PC-3 (cell line): Measurements from ENCODE around the gene RBM18. TPM values are rescaled to one million over a fixed set of nuclear protein-coding genes. Genes with fewer than 3 reads are reported as not detected.

Experiments
- ATAC-seq: fragments of 200-7000 bp; cut with Tn5 transposase; 2 replicates; pipeline ENCODE4 v1.9.1; 2020; ENCODE audit warnings: mild to moderate bottlenecking, moderate library complexity
- Bru-seq: library from RNA; stranded (reverse); fragments of 400-500 nt; gene quantifications from one replicate; lab custom pipeline; 2021; lab: Mats Ljungman, UMichigan
- BruChase-seq, 2 experiments: library from RNA; stranded (reverse); fragments of 400-500 nt; gene quantifications; one replicate each; lab custom pipeline; 2021; lab: Mats Ljungman, UMichigan
- BruUV-seq: library from RNA; stranded (reverse); fragments of 400-500 nt; replicated peaks from 2 replicates; lab custom pipeline; 2021; lab: Mats Ljungman, UMichigan
- CTCF ChIA-PET: fragments of 300-600 bp; sonication (Branson Sonifier 250); formaldehyde crosslinking; loops from one replicate; lab custom pipeline; 2022; ENCODE audit warnings: antibody characterized with exemption; lab: Charles Lee
- POLR2A ChIA-PET: fragments of 300-600 bp; sonication (Branson Sonifier 250); formaldehyde crosslinking; loops from one replicate; lab custom pipeline; 2022; ENCODE audit warnings: antibody characterized with exemption; ENCODE audit not compliant: unreplicated experiment; lab: Charles Lee
- DNase-seq: peaks from one replicate; pipeline ENCODE4 v3.0.0-alpha.2; 2015
- H2AFZ ChIP-seq: fragments of 300-600 bp; sonication (generic); 2 replicates; pipeline ENCODE4 v1.6.0; 2016; ENCODE audit warnings: antibody characterized with exemption, low read length
- H3F3A ChIP-seq: fragments of 300-600 bp; sonication (generic); one replicate; pipeline ENCODE4 v1.6.0; 2017; ENCODE audit warnings: antibody characterized with exemption, low read length, control low read depth, mild to moderate bottlenecking; ENCODE audit not compliant: unreplicated experiment
- H3K27ac ChIP-seq: fragments of 300-600 bp; sonication (generic); 2 replicates; pipeline ENCODE4 v1.5.1; 2016; ENCODE audit warnings: mild to moderate bottlenecking, low read length
- H3K27me3 ChIP-seq: fragments of 300-600 bp; sonication (generic); 2 replicates; pipeline ENCODE4 v1.6.1; 2016; ENCODE audit warnings: low read length, mixed read lengths
- H3K36me3 ChIP-seq: fragments of 300-600 bp; sonication (generic); 2 replicates; pipeline ENCODE4 v1.6.1; 2016; ENCODE audit warnings: low read depth, mixed run types, low read length, mixed read lengths
- H3K4me1 ChIP-seq: fragments of 300-600 bp; sonication (generic); 2 replicates; pipeline ENCODE4 v1.5.1; 2016; ENCODE audit warnings: low read length; ENCODE audit not compliant: insufficient read depth
- H3K4me2 ChIP-seq: fragments of 300-600 bp; sonication (generic); 2 replicates; pipeline ENCODE4 v1.6.0; 2016; ENCODE audit warnings: low read length
- H3K4me3 ChIP-seq: fragments of 300-600 bp; sonication (generic); 2 replicates; pipeline ENCODE4 v1.5.1; 2016; ENCODE audit warnings: mild to moderate bottlenecking, low read length, mixed read lengths
- H3K79me2 ChIP-seq: fragments of 300-600 bp; sonication (generic); 2 replicates; pipeline ENCODE4 v1.6.1; 2017; ENCODE audit warnings: low read length, mixed read lengths
- H3K9ac ChIP-seq: fragments of 300-600 bp; sonication (generic); 2 replicates; pipeline ENCODE4 v1.6.0; 2016; ENCODE audit warnings: mild to moderate bottlenecking, low read length
- H3K9me2 ChIP-seq: fragments of 300-600 bp; sonication (generic); replicated peaks from 2 replicates; pipeline ENCODE4 v1.6.1; 2016; ENCODE audit warnings: mixed run types, low read length, mixed read lengths
- H3K9me3 ChIP-seq: fragments of 300-600 bp; sonication (generic); 2 replicates; pipeline ENCODE4 v1.6.1; 2016; ENCODE audit warnings: low read length, mixed read lengths
- H4K20me1 ChIP-seq: fragments of 300-600 bp; sonication (generic); 2 replicates; pipeline ENCODE4 v1.6.1; 2016; ENCODE audit warnings: low read length, mixed read lengths
- EZH2 ChIP-seq: fragments of 300-600 bp; sonication (generic); IDR thresholded peaks from one replicate; pipeline ENCODE4 v1.6.1; 2017; ENCODE audit warnings: antibody characterized with exemption, mild to moderate bottlenecking, low read length; ENCODE audit not compliant: unreplicated experiment
- EZH2phosphoT487 ChIP-seq: fragments of 300-600 bp; sonication (generic); IDR thresholded peaks from 2 replicates; pipeline ENCODE4 v1.6.1; 2018; ENCODE audit warnings: mild to moderate bottlenecking, antibody characterized with exemption, low read length, borderline replicate concordance
- intact Hi-C: fragments of 100-400 bp; cut with micrococcal nuclease; formaldehyde crosslinking; loops from 2 replicates; pipeline ENCODE4 v1.9.0; 2023
- long read RNA-seq: library from polyadenylated mRNA; unstranded; transcript quantifications from one replicate; pipeline ENCODE4 v2.0.0, GENCODE V29; 2021; ENCODE audit not compliant: unreplicated experiment
- total RNA-seq: library from RNA; depleted of rRNA; stranded (reverse); fragments of >200 nt; gene quantifications from 2 replicates; pipeline ENCODE4 v1.2.3, GENCODE V29; 2014; rRNA removed
- TF ChIP-seq, protein P1 (sequence below): fragments of 300-600 bp; sonication (generic); conservative IDR thresholded peaks from 2 replicates; pipeline ENCODE4 v1.5.1; 2017; ENCODE audit warnings: antibody characterized with exemption, low read depth, mild to moderate bottlenecking, low read length

Gene RBM18, protein sequence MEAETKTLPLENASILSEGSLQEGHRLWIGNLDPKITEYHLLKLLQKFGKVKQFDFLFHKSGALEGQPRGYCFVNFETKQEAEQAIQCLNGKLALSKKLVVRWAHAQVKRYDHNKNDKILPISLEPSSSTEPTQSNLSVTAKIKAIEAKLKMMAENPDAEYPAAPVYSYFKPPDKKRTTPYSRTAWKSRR
- total RNA-seq: 5.1 and 8.3 TPM in 2 replicates
- Bru-seq, nascent RNA: percentile 71 among the genes with signal in this experiment
- BruChase-seq, experiment 1, labeled RNA remaining after a 6-hour chase: percentile 76 among the genes with signal in this experiment
- percentile 69 among the genes with signal in this experiment for BruChase-seq, experiment 2, labeled RNA remaining after a 2-hour chase
- long read RNA-seq, full-length matches to known transcripts: 80 of 94 reads
- long read RNA-seq, partial matches to known transcripts: 2 of 94 reads
- long read RNA-seq, other reads (novel, unspliced or antisense): 12 of 94 reads

DNA sequence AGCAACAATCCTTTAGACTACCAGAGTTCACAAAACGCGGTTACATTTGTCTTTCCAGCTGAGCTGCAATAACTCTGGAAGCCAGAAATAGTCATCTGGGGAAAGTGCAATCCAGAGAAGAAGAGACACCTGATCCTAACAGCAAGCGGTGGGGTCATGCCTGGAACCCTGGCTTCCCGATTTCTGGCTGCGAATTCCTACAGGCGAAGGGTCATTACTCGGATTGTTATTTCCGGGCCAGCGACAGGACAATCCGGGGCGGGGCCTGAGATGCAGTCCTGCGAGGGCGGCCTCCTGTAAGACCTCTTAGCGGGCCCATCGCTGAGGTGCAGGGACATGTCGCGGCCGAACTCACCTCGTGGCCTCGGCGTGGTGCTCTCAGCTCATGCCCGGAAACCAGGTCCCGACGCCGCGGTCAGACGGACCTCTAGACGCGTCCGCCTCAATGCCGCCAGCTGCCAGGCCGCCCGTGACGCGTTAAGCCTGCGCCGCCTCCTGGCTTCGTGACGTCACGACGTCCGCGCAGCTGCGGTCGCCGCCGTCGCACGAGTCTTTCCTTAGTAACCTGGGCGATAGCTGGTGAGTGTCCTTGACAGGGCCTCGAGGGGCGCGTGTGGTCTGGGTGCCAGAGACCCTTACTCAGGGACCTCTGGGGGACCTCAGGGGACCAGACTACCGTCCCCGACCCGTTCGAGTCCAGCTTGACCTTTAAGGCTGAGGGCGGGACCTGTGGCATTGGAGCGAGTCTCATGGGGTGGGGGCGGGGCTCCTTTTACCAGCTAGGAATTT is at the start of gene RBM18, which contains the start of gene MRRF:
Gene RBM18, minus strand, starts transcription at position 481 of the 789 bp plus-strand sequence. CDS start 3,348 bp downstream, outside the sequence.
Gene MRRF, plus strand, starts transcription at position 523 of the 789 bp plus-strand sequence. CDS start 6,010 bp downstream, outside the sequence.
- Histone ChIP-seq H3K79me2 (peaks cover 69% of the 10 kb centered on the region), H3K4me2 (peak within 1 kb of the TSS; percentile 88), H4K20me1 (no peaks in the 10 kb centered on the region), H3K4me1 (peaks cover 36% of the 10 kb centered on the region), H3K36me3 (peaks cover 8% of the 10 kb centered on the region; the same call in 1 of the 2 replicates), H3F3A (no peaks in the 10 kb centered on the region), H3K4me3 (peak within 1 kb of the TSS; percentile 74), H2AFZ (peak within 1 kb of the TSS; percentile 93), H3K9me2 (no peaks in the 10 kb centered on the region), H3K27me3 (no peaks in the 10 kb centered on the region), H3K27ac (peak within 1 kb of the TSS; percentile 89), H3K9ac (peak within 1 kb of the TSS; percentile 98), H3K9me3 (no peaks in the 10 kb centered on the region)
- intact Hi-C loops: loop anchor here (10.0 kb wide), 1 partner anchor 140 kb away; no protein-coding TSS in a partner anchor
- TSS peak; percentile 66 for BruUV-seq
- ChIA-PET CTCF (interaction anchor here (0.8 kb wide), 1 partner anchor 140 kb away, joined by 3 read pairs; no protein-coding TSS in a partner anchor), POLR2A (interaction anchor here (0.6 to 0.7 kb wide), 2 partner anchors 25 to 125 kb away, joined by 4 read pairs; no protein-coding TSS in a partner anchor)
- TF ChIP-seq EZH2: no peak
- TF ChIP-seq EZH2phosphoT487: no peak
- TF ChIP-seq, protein P1, sequence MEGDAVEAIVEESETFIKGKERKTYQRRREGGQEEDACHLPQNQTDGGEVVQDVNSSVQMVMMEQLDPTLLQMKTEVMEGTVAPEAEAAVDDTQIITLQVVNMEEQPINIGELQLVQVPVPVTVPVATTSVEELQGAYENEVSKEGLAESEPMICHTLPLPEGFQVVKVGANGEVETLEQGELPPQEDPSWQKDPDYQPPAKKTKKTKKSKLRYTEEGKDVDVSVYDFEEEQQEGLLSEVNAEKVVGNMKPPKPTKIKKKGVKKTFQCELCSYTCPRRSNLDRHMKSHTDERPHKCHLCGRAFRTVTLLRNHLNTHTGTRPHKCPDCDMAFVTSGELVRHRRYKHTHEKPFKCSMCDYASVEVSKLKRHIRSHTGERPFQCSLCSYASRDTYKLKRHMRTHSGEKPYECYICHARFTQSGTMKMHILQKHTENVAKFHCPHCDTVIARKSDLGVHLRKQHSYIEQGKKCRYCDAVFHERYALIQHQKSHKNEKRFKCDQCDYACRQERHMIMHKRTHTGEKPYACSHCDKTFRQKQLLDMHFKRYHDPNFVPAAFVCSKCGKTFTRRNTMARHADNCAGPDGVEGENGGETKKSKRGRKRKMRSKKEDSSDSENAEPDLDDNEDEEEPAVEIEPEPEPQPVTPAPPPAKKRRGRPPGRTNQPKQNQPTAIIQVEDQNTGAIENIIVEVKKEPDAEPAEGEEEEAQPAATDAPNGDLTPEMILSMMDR: no peak
- peak; percentile 79 for ATAC-seq
- peak; percentile 82 for DNase-seq

DNA sequence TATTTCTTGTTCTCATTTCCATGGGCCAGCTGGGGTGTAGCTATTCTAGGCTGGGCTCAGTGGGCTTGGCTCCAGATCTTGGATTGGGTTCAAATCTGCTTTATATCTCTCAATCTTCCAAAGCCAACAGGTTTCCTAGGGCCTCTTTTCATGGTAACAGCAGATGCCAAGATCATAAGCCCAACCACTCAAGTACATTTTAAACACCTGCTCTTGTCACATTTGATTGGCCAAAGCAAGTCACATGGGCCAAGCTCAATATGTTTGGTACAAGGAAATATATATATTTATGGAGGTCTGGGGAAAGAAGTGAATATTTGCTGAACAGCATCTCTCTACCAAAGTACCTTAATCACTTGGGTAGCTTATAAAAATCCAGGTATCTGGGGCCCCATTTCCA is 49.5 kb upstream of the RBM18 start:
- H3K9me3 ChIP-seq: no peaks in the 10 kb centered on the region
- CTCF ChIA-PET: no interaction called here

More for the DNA sequence above, 49.5 kb upstream of the RBM18 start:
- DNase-seq: no peak
- POLR2A ChIA-PET: no interaction called here
- H3F3A ChIP-seq: no peaks in the 10 kb centered on the region
- no peak overlapping the region for H2AFZ ChIP-seq
- H3K4me2 ChIP-seq: no peak overlapping the region
- H3K27me3 ChIP-seq: no peaks in the 10 kb centered on the region
- H3K4me1 ChIP-seq: no peaks in the 10 kb centered on the region
- no peak overlapping the region for H3K27ac ChIP-seq
- no peaks in the 10 kb centered on the region for H3K9me2 ChIP-seq
- H3K36me3 ChIP-seq: peaks cover 7% of the 10 kb centered on the region; the same call in 1 of the 2 replicates
- no peaks in the 10 kb centered on the region for H3K79me2 ChIP-seq
- intact Hi-C loops: no loop called here
- no peaks in the 10 kb centered on the region for H4K20me1 ChIP-seq
- H3K9ac ChIP-seq: no peak overlapping the region
- no peak for ATAC-seq
- H3K4me3 ChIP-seq: no peak overlapping the region
- BruUV-seq: no TSS peak
- TF ChIP-seq, protein P1: no peak
- TF ChIP-seq EZH2phosphoT487 (no peak), EZH2 (no peak)
